Measurements from ENCODE around the gene GABRR1.

DNA sequence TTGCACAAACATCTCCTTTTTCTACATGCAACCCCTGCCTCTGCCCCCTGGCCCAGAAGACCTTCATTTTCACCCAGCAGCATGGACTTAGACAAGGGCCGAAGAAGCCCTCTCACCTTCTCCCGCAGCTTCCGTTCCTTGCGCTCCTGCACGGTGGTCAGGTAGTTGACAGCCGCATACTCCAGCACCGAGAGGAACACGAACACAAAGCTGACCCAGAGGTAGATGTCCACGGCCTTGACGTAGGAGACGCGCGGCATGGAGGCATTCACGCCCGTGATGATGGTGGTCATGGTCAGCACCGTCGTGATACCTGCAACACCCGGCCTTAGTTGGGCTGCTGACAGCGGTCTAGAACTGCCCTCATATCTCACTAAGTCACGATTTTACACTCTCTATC lies 47.1 kb upstream of the GABRR1 start:
- TF ChIP-seq, protein P1, sequence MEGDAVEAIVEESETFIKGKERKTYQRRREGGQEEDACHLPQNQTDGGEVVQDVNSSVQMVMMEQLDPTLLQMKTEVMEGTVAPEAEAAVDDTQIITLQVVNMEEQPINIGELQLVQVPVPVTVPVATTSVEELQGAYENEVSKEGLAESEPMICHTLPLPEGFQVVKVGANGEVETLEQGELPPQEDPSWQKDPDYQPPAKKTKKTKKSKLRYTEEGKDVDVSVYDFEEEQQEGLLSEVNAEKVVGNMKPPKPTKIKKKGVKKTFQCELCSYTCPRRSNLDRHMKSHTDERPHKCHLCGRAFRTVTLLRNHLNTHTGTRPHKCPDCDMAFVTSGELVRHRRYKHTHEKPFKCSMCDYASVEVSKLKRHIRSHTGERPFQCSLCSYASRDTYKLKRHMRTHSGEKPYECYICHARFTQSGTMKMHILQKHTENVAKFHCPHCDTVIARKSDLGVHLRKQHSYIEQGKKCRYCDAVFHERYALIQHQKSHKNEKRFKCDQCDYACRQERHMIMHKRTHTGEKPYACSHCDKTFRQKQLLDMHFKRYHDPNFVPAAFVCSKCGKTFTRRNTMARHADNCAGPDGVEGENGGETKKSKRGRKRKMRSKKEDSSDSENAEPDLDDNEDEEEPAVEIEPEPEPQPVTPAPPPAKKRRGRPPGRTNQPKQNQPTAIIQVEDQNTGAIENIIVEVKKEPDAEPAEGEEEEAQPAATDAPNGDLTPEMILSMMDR (IDR thresholded peaks at IDR 0.05) = no peak
- TF ChIP-seq POLR2AphosphoS5 (IDR thresholded peaks at IDR 0.05; ENCODE audit: insufficient read depth in 1 of 2, low read depth in 1 of 2) = no peak
- TF ChIP-seq POLR2A (IDR thresholded peaks at IDR 0.05) = no peak

Measured in vagina (tissue), 2 donors.